ENCODE measurements around the gene TMEM214. TPM values are rescaled to one million over a fixed set of nuclear protein-coding genes. Genes with fewer than 3 reads are reported as not detected.
A peak's percentile ranks its signal among the peaks of the same experiment; 100 is the strongest.

The TMEM214 gene
- polyA plus RNA-seq, 4 donors = 56.9 to 71.4 (median 62.4) TPM

DNA sequence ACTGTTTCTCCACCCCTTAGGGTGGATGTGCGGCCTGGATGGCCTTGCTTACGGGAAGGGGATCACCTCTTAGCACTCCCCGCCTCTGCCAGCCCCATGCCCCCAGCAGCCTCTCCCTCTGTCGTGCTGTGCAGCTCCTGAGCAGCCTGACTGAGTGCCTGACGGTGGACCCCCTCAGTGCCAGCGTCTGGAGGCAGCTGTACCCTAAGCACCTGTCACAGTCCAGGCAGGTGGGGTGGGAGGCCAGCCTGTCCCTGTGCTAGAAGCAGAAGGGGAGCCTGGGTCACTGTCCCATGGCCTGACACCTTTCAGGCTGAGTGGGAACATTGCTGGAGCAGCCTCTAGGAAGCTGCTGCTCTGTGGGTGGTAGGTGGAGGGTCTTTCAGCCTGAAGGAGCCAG lies 5.2 kb downstream of the TMEM214 start:
- DNase-seq (ENCODE audit: low read depth in 4 of 4, low spot score in 3 of 4) = no peak

DNA sequence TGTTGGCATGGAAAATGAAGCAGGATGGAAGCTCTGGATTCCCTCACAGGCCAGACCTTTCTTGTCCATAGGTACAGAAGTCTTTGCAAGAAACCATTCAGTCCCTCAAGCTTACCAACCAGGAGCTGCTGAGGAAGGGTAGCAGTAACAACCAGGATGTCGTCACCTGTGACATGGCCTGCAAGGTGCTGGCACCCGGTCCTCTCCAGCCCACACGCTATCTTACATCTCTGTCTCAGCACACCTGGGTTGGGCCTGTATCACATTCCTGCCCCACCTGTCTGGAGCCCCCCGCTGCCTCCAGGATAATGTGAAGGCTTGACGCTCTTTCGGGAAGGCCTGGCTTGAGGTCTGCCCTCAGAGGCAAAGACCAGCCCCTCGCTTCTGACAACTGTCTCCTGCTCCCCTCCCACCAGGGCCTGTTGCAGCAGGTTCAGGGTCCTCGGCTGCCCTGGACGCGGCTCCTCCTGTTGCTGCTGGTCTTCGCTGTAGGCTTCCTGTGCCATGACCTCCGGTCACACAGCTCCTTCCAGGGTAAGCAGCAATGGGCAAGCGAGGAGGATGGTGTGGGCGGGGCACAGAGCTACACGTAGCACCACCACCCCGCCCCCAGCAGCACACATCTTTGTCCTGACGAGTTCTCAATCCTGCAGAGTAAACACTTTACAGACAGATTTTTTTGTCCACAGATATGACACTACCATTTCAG lies 6.0 kb downstream of the TMEM214 start:
- no peak for DNase-seq (ENCODE audit: low read depth in 4 of 4, low spot score in 3 of 4)

DNA sequence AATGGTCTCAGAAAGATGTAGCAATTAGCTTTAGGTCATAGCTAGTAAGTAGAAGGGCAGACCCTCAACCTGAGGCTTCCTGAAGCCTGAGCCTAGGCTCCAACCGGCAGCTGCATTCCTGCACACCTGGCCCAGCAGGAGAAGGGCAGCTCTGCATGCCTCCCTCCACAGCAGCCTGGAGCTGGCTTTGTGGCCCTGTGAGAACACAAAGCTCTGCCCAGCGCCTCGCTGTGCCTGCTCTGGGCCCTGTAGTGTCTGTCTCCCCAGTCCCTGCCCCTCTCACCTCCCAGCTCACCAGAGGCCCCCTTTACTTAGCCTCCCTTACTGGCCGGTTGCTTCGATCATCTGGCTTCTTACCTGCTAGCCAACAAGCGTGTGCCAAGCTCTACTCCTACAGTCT lies 6.7 kb downstream of the TMEM214 start:
- no peak for DNase-seq (ENCODE audit: low read depth in 4 of 4, low spot score in 3 of 4)

DNA sequence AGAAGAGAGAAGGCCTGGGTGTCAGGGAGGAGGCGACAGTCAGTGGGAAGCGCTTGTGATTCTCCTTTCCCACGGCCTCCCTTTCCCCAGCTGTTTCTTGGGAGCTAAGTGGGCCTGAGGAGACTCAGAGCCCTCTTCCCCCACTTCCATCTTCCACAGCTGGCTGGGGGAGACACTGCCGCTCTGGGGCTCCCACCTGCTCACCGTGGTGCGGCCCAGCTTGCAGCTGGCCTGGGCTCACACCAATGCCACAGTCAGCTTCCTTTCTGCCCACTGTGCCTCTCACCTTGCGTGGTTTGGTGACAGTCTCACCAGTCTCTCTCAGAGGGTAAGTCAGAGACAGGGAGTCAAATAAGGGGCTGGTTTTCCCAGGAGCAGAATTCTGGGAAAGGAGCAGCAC lies 7.1 kb downstream of the TMEM214 start:
- no peak for DNase-seq (ENCODE audit: low read depth in 4 of 4, low spot score in 3 of 4)

DNA sequence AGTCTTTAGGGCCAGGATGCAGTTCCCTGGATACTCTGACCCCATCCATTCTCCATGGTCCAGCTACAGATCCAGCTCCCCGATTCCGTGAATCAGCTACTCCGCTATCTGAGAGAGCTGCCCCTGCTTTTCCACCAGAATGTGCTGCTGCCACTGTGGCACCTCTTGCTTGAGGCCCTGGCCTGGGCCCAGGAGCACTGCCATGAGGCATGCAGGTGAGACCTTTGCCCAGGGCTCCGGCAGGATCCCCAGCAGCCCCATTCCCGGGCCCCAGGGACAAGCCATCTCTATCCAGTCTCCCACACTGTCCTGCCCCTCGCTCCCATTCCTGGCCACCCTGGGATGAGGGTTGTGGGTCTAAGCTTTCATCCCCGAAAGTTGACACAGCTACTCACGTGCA lies 7.5 kb downstream of the TMEM214 start:
- no peak for DNase-seq (ENCODE audit: low read depth in 4 of 4, low spot score in 3 of 4)

DNA sequence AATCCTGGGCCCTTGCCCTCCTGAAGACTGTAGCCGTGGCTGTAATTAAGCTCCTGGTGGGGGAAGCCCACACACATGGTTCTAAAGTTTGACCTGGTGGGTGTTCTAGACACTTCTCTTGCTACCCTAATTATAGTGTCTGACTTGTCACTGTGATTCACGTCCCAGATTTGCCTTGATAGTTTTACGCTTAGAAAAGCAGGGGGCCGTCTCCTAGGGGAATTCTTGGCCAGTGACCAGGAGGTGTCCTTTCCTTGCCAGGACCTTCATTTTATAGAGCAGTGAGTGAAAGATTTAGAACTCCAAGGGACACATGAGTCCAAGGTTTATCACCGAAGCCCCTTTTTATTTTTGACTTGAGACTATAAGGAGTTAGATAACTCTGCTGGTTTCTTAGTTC lies 9.0 kb downstream of the TMEM214 start:
- peak in 3 of 4 donors; percentile 51 to 72 (median 56) for DNase-seq (ENCODE audit: low read depth in 4 of 4, low spot score in 3 of 4)

DNA sequence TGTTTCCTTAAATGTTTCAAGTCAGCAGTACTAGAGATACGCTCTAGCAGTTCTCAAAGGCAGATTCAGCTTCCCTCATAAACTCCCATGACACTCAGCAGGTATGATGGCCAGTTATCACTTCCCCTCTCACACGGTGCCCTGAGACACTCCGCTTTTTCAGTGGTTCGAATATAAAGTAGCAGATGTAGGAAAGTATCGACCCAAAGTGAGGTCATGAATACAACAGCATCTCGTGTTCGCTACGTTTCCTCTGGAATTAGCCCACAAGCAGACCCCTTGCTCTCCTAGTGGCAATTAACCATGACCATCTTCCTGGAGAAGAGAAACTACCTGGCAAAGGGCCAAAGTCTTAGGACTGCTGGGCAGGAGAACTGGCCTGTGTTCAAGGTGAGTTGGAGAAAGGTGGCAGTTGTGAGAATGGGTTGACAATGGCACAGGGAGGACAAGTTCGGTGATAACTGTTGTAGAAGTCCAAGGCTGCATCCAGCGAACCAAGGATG lies 9.4 kb downstream of the TMEM214 start:
- no peak for DNase-seq (ENCODE audit: low read depth in 4 of 4, low spot score in 3 of 4)

DNA sequence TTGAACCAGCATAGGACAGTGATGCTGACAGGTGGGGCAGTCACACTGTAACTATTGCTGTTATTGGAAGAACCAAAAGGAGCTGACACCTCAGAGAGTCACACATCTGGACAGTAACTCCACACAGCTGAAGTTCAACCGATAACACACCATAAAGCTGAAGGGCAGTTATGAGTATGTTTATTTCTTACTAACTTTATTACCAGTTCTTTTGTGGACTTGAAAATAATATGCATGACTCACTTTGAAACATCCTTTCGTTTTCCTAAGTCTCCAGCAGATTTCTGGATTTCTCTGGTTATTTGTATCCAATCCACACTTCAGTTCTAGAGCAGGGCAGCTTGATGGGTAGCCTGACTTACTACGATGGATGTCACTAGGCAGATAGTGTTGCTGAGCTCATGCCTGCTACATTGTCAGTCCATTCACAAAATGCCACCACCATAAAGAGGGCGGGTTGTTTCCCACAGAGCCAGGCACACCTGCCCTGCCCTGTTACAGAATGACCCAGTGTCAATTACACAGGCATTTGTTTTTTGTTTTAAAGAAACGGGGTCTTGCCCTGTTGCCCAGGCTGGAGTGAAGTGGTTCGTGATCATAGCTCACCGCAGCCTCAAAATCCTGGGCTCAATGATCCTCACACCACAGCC lies 10.3 kb downstream of the TMEM214 start:
- DNase-seq (ENCODE audit: low read depth in 4 of 4, low spot score in 3 of 4) = no peak

DNA sequence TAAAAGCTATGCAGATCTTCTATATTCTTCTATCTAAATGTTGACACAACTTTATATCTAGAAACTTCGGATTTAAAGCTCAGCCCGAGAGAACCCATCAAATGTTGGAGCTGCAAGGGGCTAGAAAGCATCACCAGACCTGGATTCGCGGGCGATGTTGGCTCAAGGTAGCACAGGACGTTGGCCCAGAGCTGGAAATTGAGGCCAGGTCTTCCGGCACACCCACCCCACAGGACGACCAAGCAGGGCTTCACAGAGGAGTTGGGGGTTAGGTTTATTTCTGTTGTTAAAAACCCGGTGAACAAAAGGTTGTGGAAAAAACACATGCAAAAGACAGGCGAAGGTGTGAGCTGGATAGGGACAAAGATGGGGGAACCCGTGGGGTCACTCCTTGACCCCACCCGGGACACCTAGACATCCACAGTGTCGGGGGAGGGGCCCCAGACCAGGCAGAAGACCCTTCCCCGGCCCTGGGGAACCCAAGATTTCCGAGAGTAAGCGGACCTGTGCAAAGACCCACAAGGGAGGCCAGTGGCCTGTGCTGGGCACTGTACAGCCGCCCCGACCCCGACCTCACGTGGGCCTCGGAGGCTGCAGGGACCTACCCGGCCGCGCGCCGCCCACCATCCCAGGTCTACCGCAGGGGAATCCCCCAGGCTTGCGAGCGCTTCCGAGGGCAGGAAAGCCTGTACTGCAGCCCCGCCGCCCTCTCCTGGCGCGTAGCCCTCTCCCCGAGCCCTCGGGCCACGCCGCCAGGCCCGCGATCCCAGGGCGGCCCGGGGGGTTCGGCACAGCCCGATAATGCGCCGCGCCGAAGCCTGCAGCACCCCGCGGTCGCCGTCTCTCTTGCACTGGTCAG lies 16.9 kb downstream of the TMEM214 start:
- DNase-seq (ENCODE audit: low read depth in 4 of 4, low spot score in 3 of 4) = peak in 1 of 4 donors; percentile 67

DNA sequence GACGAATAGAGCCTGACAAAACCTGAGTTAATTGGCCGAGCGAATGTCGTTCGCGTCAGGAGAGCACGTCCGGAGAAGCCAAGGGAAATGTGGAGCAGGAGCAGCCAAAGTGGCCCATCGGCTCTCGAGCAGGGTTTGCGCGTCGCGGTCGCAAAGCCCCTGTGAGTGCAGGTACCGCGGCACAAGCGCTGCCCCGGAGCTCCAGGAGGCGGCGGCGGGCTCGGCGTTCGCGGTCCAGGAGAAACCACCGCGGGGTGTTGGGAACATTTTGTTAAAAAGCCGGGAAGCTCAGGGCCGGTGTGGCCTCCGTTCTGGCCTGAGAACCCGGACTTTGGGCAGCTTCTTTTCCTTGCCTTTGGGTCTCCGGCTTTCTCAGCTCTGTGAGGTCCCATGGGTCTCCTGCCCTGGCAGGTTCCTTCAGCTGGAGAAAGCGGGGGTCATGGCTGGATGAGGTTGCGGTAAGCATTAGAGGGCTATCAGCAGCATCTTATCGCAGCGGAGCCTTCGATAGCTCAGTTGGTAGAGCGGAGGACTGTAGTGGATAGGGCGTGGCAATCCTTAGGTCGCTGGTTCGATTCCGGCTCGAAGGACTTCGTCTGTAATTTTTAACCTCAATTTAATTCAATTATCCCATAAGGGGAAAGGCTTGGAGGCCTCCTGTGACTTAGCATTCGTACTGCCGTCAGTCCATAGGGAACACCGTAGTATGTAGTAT lies 17.7 kb downstream of the TMEM214 start:
- peak; percentile 91 to 95 (median 93) for DNase-seq (ENCODE audit: low read depth in 4 of 4, low spot score in 3 of 4)

DNA sequence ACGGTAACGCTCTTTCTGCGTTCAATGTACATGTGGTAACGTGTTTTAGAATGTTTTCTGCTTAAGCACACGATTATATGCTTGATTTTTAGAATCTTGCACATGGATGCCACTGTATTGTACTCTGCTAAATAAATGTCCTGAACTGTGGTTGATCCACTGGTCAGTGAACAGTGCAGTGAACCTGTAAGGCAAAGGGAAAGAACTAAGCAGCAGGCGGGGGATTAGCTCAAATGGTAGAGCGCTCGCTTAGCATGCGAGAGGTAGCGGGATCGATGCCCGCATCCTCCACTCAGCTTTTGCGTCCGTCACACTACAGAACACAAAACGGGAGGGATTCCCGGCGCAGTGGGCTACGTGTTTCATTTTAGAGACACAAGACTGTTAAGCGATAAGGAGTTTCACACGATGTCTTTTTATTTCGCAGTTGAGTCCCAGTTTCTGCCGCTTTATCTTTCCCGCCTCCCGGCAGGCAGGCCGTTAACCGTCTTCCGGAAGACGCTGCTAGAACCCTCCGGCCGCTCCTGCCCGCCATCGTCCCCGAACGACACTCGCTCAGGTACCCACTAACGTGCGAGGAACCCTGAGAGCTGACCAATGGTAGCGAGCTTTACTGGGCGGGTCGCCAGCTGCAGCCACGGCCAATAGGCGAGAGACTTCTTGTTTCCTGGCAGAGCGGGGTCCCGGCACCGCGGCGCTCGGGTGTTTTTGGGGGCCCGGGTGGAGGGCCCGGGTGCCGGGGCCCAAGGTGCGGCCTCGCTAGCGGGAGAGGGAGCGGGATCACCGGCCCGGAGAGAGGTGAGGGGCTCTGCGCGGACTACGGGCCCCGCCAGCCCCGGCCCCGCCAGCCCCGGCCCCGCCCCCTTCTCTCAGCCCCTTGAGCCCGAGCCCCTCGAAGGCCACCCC lies 18.5 kb downstream of the TMEM214 start, which contains the start of gene AGBL5:
Gene AGBL5, plus strand, starts transcription at position 673 of the 906 bp plus-strand sequence. CDS start 1,291 bp downstream, outside the sequence.
- DNase-seq (ENCODE audit: low read depth in 4 of 4, low spot score in 3 of 4) = peak; percentile 88 to 94 (median 90)

DNA sequence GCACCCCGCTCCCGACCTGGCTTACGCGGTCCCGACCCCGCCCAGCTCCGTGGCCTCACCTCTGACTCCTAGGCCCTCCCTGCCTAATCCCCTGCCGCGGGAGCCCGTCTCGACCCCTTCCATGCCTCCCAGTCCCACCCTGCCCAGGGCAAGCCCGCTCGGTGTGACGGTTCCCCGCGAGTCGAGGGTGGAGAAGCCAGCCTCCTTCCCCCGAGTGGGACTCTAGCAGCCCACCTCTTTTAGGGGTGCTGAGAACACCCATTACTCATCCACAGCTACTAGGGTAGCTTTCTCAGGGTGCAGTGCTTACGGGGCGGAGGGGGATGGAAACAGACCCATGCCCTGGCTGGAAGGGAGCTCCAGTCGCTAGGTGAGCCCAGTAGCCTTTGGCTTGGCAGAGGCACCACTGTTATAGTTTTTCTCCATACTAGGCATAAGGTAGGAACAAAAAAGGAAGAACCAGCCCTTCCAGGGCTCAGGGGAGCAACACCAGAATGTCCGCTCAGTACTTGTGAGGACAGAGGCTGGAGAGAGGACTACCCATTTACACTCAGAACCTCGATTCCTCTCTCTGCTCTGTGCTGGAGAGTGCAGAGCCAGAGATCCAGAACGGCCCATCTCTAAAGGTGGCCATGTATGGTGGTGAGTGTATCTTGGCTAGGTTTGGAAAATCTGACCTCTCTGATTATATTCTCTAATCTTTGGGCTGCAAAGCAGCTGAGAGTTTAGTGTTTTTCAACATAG lies 19.3 kb downstream of the TMEM214 start:
- DNase-seq (ENCODE audit: low read depth in 4 of 4, low spot score in 3 of 4) = no peak

DNA sequence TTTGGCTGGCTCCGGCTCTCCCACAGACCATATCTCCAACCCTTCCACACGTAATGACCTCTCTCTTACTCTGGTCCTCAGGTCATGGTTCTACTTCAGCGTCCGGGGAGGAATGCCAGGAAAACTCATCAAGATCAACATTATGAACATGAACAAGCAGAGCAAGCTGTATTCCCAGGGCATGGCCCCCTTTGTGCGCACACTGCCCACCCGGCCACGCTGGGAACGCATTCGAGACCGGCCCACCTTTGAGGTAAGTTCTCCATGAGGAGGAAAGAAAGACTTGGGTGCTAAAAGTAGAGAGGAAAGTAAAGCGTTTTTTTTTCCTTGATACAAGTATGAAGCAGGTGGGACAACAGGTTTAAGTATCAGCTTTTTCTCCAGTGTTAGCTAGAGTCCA lies 20.6 kb downstream of the TMEM214 start:
- DNase-seq (ENCODE audit: low read depth in 4 of 4, low spot score in 3 of 4) = no peak

DNA sequence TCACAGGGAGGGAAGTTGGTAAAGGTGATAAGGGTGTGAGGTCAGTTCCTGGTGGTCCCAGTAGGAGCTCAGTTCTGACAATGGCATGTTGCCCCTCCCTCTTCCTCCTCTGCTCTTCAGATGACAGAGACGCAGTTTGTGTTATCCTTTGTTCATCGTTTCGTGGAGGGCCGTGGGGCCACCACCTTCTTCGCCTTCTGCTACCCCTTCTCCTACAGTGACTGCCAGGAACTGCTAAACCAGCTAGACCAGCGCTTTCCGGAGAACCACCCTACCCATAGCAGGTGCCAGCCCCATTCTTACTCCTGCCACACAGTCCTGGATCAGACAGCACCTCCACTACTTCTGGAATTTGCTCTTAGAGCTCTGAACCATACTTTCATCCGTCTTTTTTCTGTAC lies 21.0 kb downstream of the TMEM214 start:
- no peak for DNase-seq (ENCODE audit: low read depth in 4 of 4, low spot score in 3 of 4)

DNA sequence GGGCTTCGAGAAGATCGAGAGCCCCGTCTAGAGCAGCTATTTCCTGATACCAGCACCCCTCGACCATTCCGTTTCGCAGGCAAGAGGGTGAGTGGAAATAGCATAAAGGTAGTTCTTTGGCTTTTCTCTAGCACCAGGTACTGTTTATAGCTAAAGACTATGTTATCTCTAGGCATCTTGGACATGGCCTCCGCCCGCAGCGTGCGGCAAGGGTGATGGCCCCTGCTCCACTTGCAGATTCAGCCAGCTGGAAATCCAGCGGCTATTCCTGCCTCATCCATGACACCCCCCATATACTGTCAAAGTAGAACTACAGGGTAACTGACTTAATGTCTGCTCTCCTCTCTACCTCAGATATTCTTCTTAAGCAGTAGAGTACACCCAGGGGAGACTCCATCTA lies 22.0 kb downstream of the TMEM214 start:
- DNase-seq (ENCODE audit: low read depth in 4 of 4, low spot score in 3 of 4) = no peak

DNA sequence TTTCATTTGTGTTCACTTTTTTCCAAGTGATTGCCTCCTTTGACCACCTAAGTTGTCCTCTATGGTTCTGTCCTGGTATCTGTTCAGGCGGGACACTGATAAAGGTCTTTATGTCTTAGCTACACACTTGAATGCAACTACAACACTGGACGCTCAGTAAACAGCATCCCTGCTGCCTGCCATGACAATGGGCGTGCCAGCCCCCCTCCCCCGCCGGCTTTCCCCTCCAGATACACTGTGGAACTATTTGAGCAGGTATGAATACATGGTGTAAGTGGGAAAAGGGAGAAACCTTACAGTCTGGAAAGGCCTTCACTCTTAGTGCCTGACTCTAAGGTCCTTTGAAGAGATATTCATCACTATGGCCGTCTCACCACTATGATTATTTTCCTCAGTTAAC lies 24.4 kb downstream of the TMEM214 start:
- no peak for DNase-seq (ENCODE audit: low read depth in 4 of 4, low spot score in 3 of 4)

DNA sequence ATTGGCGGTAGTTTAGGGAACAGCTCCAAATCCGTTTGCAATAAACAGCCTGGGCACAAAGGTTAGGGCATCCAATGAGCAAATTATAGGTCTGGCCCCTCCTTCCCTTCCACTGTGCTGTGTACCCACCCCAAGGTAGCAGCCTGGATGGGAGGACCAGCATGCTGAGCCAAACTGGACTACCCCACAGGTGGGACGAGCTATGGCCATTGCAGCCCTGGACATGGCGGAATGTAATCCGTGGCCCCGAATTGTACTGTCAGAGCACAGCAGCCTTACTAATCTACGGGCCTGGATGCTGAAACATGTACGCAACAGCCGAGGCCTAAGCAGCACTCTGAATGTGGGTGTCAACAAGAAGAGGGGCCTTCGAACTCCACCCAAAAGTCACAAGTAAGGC lies 25.4 kb downstream of the TMEM214 start:
- DNase-seq (ENCODE audit: low read depth in 4 of 4, low spot score in 3 of 4) = no peak

DNA sequence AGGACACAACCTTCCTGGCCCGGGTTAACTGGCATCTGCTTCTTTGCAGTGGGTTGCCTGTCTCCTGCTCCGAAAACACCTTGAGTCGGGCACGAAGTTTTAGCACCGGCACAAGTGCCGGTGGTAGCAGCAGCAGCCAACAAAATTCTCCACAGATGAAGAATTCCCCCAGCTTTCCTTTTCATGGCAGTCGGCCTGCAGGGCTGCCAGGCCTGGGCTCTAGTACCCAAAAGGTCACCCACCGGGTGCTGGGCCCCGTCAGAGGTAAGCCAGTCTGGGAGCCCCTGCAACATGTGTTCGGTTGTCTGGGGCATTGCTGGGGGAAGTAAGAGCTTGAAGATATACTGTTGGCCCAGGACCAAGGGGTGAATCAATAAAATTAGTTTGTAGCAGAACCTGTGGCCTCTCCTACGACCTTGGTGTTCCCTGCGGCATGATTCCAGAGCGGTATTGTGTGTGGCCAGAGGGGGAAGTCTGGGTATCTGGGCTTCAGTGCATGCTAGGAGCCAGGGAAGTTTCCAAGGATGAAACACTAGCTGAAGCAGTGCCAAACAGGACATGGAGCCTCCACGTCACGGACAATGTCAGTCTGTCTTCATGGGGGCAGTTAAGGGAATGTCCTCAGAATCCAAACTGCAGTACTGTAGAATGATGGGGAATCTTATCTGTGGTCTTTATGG lies 26.5 kb downstream of the TMEM214 start:
- no peak for DNase-seq (ENCODE audit: low read depth in 4 of 4, low spot score in 3 of 4)

Data from right renal pelvis (tissue), 4 donors.